NT2/D1 (cell line): ENCODE results near the gene MROH9.

Experiments
- SUZ12 ChIP-seq: IDR thresholded peaks from 2 replicates; pipeline ENCODE4 v1.6.1; 2011; ENCODE audit not compliant: insufficient read length, insufficient read depth; ENCODE audit errors: extremely low read depth
- YY1 ChIP-seq: IDR thresholded peaks from 2 replicates; pipeline ENCODE4 v1.6.1; 2011; ENCODE audit not compliant: insufficient read length, insufficient read depth

- no peak for TF ChIP-seq YY1
- no peak for TF ChIP-seq SUZ12
These were observed 126.2 kb downstream of the MROH9 start for GRCh38 chr1:171061425-171062143.
